Endothelial cell of umbilical vein (primary cell): Measurements from ENCODE around the gene BLNK.

ENCODE experiments used
- EZH2 ChIP-seq: IDR thresholded peaks from 2 replicates; pipeline ENCODE4 v1.6.1; 2012; ENCODE audit warnings: borderline replicate concordance, low read depth, mild to moderate bottlenecking, moderate library complexity, low read length, inconsistent platforms; ENCODE audit not compliant: severe bottlenecking
- FOS ChIP-seq: IDR thresholded peaks from 2 replicates; pipeline ENCODE4 v1.6.1; 2011; ENCODE audit warnings: mild to moderate bottlenecking, low read length, moderate library complexity, borderline replicate concordance; ENCODE audit not compliant: insufficient read depth
- GATA2 ChIP-seq: IDR thresholded peaks from 2 replicates; pipeline ENCODE4 v1.7.0; 2011; ENCODE audit warnings: low read depth, mild to moderate bottlenecking, moderate library complexity, mixed read lengths, low read length; ENCODE audit not compliant: insufficient read length, insufficient read depth
- JUN ChIP-seq: IDR thresholded peaks from 2 replicates; pipeline ENCODE4 v1.6.1; 2011; ENCODE audit warnings: borderline replicate concordance, low read depth; ENCODE audit not compliant: insufficient read length, insufficient read depth
- MYC ChIP-seq: IDR thresholded peaks from one replicate; pipeline ENCODE4 v1.6.1; 2011; ENCODE audit warnings: mild to moderate bottlenecking, low read depth, low read length
- POLR2A ChIP-seq: IDR thresholded peaks from 2 replicates; pipeline ENCODE4 v1.6.1; 2012; ENCODE audit warnings: low read depth, mild to moderate bottlenecking, control low read depth, low read length
- POLR2AphosphoS5 ChIP-seq: IDR thresholded peaks from 2 replicates; pipeline ENCODE4 v1.6.1; 2012; ENCODE audit warnings: low read depth, mild to moderate bottlenecking, control low read depth, low read length, moderate library complexity; ENCODE audit not compliant: insufficient read depth
- TF ChIP-seq, protein P1 (sequence below), 2 donors: IDR thresholded peaks; 1 replicate in 1 of 2; 2 replicates in 1 of 2; pipeline ENCODE4 v1.5.1; 2011; ENCODE audit warnings: low read length in 2 of 2, mild to moderate bottlenecking in 2 of 2, moderate library complexity in 2 of 2, control low read depth in 1 of 2, inconsistent platforms in 1 of 2, low read depth in 1 of 2; ENCODE audit not compliant: insufficient read depth in 1 of 2; ENCODE audit errors: extremely low read depth in 1 of 2
- TF ChIP-seq, protein P2 (sequence below): IDR thresholded peaks from 2 replicates; pipeline ENCODE4 v1.6.1; 2011; ENCODE audit not compliant: insufficient read depth, insufficient read length

DNA sequence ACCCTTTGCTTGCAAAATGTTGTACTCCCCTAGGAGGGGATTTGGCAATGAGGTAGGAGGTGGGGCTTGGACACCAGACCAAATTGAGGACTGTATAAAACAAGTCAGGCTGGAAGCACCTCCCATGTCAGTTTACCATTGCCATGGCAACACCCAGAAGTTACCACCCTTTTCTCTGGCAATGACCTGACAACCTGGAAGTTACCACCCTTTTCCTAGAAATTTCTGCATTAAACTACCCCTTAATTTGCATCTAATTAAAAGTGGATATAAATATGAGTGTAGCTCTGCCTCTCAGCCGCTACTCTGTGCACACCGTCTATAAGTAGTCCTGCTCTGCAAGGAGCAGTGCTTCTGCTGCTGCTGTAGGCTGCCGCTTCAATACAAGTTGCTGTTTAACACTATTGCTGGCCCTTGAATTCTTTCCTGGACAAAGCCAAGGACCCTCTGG is 7.8 kb upstream of the BLNK start:
- TF ChIP-seq, protein P1, sequence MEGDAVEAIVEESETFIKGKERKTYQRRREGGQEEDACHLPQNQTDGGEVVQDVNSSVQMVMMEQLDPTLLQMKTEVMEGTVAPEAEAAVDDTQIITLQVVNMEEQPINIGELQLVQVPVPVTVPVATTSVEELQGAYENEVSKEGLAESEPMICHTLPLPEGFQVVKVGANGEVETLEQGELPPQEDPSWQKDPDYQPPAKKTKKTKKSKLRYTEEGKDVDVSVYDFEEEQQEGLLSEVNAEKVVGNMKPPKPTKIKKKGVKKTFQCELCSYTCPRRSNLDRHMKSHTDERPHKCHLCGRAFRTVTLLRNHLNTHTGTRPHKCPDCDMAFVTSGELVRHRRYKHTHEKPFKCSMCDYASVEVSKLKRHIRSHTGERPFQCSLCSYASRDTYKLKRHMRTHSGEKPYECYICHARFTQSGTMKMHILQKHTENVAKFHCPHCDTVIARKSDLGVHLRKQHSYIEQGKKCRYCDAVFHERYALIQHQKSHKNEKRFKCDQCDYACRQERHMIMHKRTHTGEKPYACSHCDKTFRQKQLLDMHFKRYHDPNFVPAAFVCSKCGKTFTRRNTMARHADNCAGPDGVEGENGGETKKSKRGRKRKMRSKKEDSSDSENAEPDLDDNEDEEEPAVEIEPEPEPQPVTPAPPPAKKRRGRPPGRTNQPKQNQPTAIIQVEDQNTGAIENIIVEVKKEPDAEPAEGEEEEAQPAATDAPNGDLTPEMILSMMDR (IDR thresholded peaks at IDR 0.05; ENCODE audit: extremely low read depth in 1 of 2, insufficient read depth in 1 of 2, low read depth in 1 of 2, low read length in 2 of 2), result no peak
- TF ChIP-seq EZH2, result no peak
- TF ChIP-seq MYC, result no peak
- TF ChIP-seq POLR2AphosphoS5, result no peak
- no peak for TF ChIP-seq FOS
- TF ChIP-seq POLR2A, result no peak
- no peak for TF ChIP-seq JUN
- TF ChIP-seq, protein P2, sequence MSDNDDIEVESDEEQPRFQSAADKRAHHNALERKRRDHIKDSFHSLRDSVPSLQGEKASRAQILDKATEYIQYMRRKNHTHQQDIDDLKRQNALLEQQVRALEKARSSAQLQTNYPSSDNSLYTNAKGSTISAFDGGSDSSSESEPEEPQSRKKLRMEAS, result no peak
- no peak for TF ChIP-seq GATA2
